B cell (primary cell): ENCODE data around the gene SLC7A10. TPM values are rescaled to one million over a fixed set of nuclear protein-coding genes. Genes with fewer than 3 reads are reported as not detected.
A peak's percentile ranks its signal among the peaks of the same experiment; 100 is the strongest.

Source experiments
- ATAC-seq: fragments of 200-7000 bp; cut with Tn5 transposase; one replicate; pipeline ENCODE4 v1.10.0; 2021; ENCODE audit warnings: low read depth, mild to moderate bottlenecking, moderate number of reproducible peaks, moderate library complexity
- CTCF ChIA-PET: fragments of 350-600 bp; sonication (Branson Sonifier 250); formaldehyde crosslinking; loops from one replicate; lab custom pipeline; 2021; ENCODE audit warnings: antibody characterized with exemption, inconsistent platforms; lab: Charles Lee
- POLR2A ChIA-PET: fragments of 350-600 bp; sonication (Branson Sonifier 250); formaldehyde crosslinking; loops from one replicate; lab custom pipeline; 2021; ENCODE audit warnings: antibody characterized with exemption; lab: Charles Lee
- DNase-seq: peaks from one replicate; pipeline ENCODE4 v3.0.0; 2013
- H2AFZ ChIP-seq: 2 replicates; pipeline ENCODE4 v1.6.1; 2012; ENCODE audit warnings: mild to moderate bottlenecking, low read depth, low read length; ENCODE audit not compliant: insufficient read depth, poor library complexity, severe bottlenecking
- H3K27ac ChIP-seq, 2 donors: 1 replicate in 1 of 2; 2 replicates in 1 of 2; pipeline ENCODE4 v1.5.1; 2012 to 2013; ENCODE audit warnings: low read length in 2 of 2, mild to moderate bottlenecking in 2 of 2, moderate library complexity in 1 of 2
- H3K27me3 ChIP-seq, 4 experiments: fragments of 200-600 bp in 1 of 4; sonication (generic) in 1 of 4; replicated peaks in 1 of 4; 1 replicate in 2 of 4; 2 replicates in 2 of 4; pipeline versions ENCODE4 v1.6.1 to v1.7.0; 2013 to 2016; ENCODE audit warnings: low read length in 3 of 4, mild to moderate bottlenecking in 2 of 4, mixed read lengths in 1 of 4, moderate library complexity in 1 of 4; ENCODE audit not compliant: insufficient read depth in 4 of 4, control insufficient read depth in 3 of 4; ENCODE audit errors: control extremely low read depth in 1 of 4
- H3K36me3 ChIP-seq, 2 experiments: replicated peaks in 1 of 2; 1 replicate in 1 of 2; 2 replicates in 1 of 2; pipeline versions ENCODE4 v1.6.1 to v1.7.1; 2013; ENCODE audit warnings: low read length in 1 of 2; ENCODE audit not compliant: insufficient read depth in 2 of 2, control insufficient read depth in 1 of 2; ENCODE audit errors: control extremely low read depth in 1 of 2, extremely low read depth in 1 of 2
- H3K4me1 ChIP-seq, 2 donors: fragments of 200-600 bp in 1 of 2; sonication (generic) in 1 of 2; 1 replicate in 1 of 2; 2 replicates in 1 of 2; pipeline versions ENCODE4 v1.5.1 to v1.6.1; 2013 to 2017; ENCODE audit warnings: low read length in 2 of 2; ENCODE audit not compliant: control insufficient read depth in 2 of 2, insufficient read depth in 2 of 2
- H3K4me2 ChIP-seq: replicated peaks from 2 replicates; pipeline ENCODE3; 2012; ENCODE audit warnings: mild to moderate bottlenecking, low read depth, low read length; ENCODE audit not compliant: poor library complexity, severe bottlenecking
- H3K4me3 ChIP-seq, 5 experiments: fragments of 200-600 bp in 1 of 5; sonication (generic) in 1 of 5; 1 replicate in 3 of 5; 2 replicates in 2 of 5; pipeline versions ENCODE4 v1.5.1 to v1.7.0; 2011 to 2016; ENCODE audit warnings: low read length in 4 of 5, mild to moderate bottlenecking in 4 of 5, low read depth in 2 of 5, control low read depth in 1 of 5, moderate library complexity in 1 of 5; ENCODE audit not compliant: insufficient read depth in 1 of 5; ENCODE audit errors: control extremely low read depth in 1 of 5, extremely low read depth in 1 of 5
- H3K79me2 ChIP-seq: fragments of 200-600 bp; sonication (generic); one replicate; pipeline ENCODE4 v1.6.0; 2016; ENCODE audit warnings: low read length; ENCODE audit not compliant: control insufficient read depth, insufficient read depth
- H3K9ac ChIP-seq: fragments of 200-600 bp; sonication (generic); 2 replicates; pipeline ENCODE4 v1.6.1; 2017; ENCODE audit warnings: mild to moderate bottlenecking, low read length, moderate library complexity
- H3K9me3 ChIP-seq, 3 donors: one replicate each; pipeline versions ENCODE4 v1.6.1 to v1.7.1; 2013; ENCODE audit warnings: low read length in 2 of 3; ENCODE audit not compliant: control insufficient read depth in 2 of 3, insufficient read depth in 1 of 3; ENCODE audit errors: control extremely low read depth in 1 of 3
- H4K20me1 ChIP-seq: 2 replicates; pipeline ENCODE4 v1.6.0; 2012; ENCODE audit warnings: mild to moderate bottlenecking, low read length; ENCODE audit not compliant: insufficient read depth, control insufficient read depth, poor library complexity, severe bottlenecking
- H3K27ac Mint-ChIP-seq: one replicate; pipeline ENCODE4 v1.8.0; 2021; ENCODE audit warnings: mixed read lengths
- H3K27me3 Mint-ChIP-seq: one replicate; pipeline ENCODE4 v1.8.0; 2021; ENCODE audit warnings: mixed read lengths
- H3K4me1 Mint-ChIP-seq: one replicate; pipeline ENCODE4 v1.8.0; 2021; ENCODE audit warnings: mixed read lengths
- H3K4me3 Mint-ChIP-seq: one replicate; pipeline ENCODE4 v1.8.0; 2021; ENCODE audit warnings: mixed read lengths
- H3K9me3 Mint-ChIP-seq: one replicate; pipeline ENCODE4 v1.8.0; 2022; ENCODE audit warnings: mixed read lengths; ENCODE audit not compliant: insufficient read depth
- CTCF ChIP-seq: fragments of 200-600 bp; IDR thresholded peaks from one replicate; pipeline ENCODE4 v1.8.0; 2022; ENCODE audit warnings: antibody characterized with exemption, mild to moderate bottlenecking
- EZH2 ChIP-seq: IDR thresholded peaks from 2 replicates; pipeline ENCODE4 v1.6.1; 2012; ENCODE audit warnings: borderline replicate concordance, low read depth, mild to moderate bottlenecking, moderate library complexity, low read length; ENCODE audit not compliant: insufficient read depth, poor library complexity, severe bottlenecking
- WGBS: methylation state at CpG from one replicate; pipeline ENCODE4 v1.1.5; 2013; ENCODE audit warnings: missing lambda C conversion rate; ENCODE audit not compliant: insufficient coverage; 5-methylcytosine and 5-hydroxymethylcytosine counted together
- intact Hi-C: fragments of 100-400 bp; cut with micrococcal nuclease; formaldehyde crosslinking; loops from one replicate; pipeline ENCODE4 v1.10.0; 2022
- polyA minus RNA-seq: library from RNA; depleted of rRNA, polyadenylated mRNA; stranded (reverse); fragments of >200 nt; gene quantifications from 2 replicates; pipeline ENCODE4 v1.2.3, GENCODE V29; 2012
- polyA plus RNA-seq: library from polyadenylated mRNA; depleted of rRNA; stranded (reverse); fragments of >200 nt; gene quantifications from 2 replicates; pipeline ENCODE4 v1.2.3, GENCODE V29; 2012
- total RNA-seq, 2 donors: library from RNA; stranded (reverse); fragments of 120-200 nt in 1 of 2; gene quantifications; 1 replicate in 1 of 2; 2 replicates in 1 of 2; pipeline versions ENCODE4 v1.2.3 to v1.2.4, GENCODE V29; 2013 to 2022

The SLC7A10 gene
- total RNA-seq (not detected in 2 replicates), polyA plus RNA-seq (not detected in 2 replicates), polyA minus RNA-seq (not detected in 2 replicates)
- 0.12 TPM for total RNA-seq (2013)

- intact Hi-C loops, result no loop called here
- ChIA-PET POLR2A (no interaction called here), CTCF (no interaction called here)
- Histone ChIP-seq H4K20me1 (no peaks in the 10 kb centered on the region), H2AFZ (peak within 1 kb of the TSS; percentile 42), H3K79me2 (no peaks in the 10 kb centered on the region), H3K4me1 (peaks cover 9 to 22% of the 10 kb centered on the region in 2 donors), H3K27me3 (peaks cover 0 to 39% (median 21%) of the 10 kb centered on the region in 4 experiments), H3K36me3 (no peaks in the 10 kb centered on the region), H3K4me3 (no peak within 1 kb of the TSS), H3K9me3 (peaks cover 4 to 20% (median 17%) of the 10 kb centered on the region in 3 donors), H3K9ac (no peak within 1 kb of the TSS), H3K27ac (no peak within 1 kb of the TSS), H3K4me2 (peak within 1 kb of the TSS; percentile 67)
- TF ChIP-seq EZH2, result peak; percentile 49
- TF ChIP-seq CTCF, result no peak
- H3K27me3 Mint-ChIP-seq, result peaks cover 64% of the 10 kb centered on the region
- WGBS, result 10% methylated on average over 47 of the region's 62 CpGs
- no peak for ATAC-seq
- H3K4me3 Mint-ChIP-seq, result peak within 1 kb of the TSS; percentile 56
- H3K4me1 Mint-ChIP-seq, result peaks cover 8% of the 10 kb centered on the region
- peaks cover 11% of the 10 kb centered on the region for H3K9me3 Mint-ChIP-seq
- no peak within 1 kb of the TSS for H3K27ac Mint-ChIP-seq
- no peak for DNase-seq
Observed at GRCh38 chr19:33225458-33225926, at the start of gene SLC7A10. Gene SLC7A10, minus strand, starts transcription at chr19:33225850. Its CDS starts 147 bp downstream, at chr19:33225703.

- 91% methylated on average over 16 of the region's 17 CpGs for WGBS
- H3K27ac ChIP-seq, result no peak overlapping the region
- no peak for ATAC-seq
- H3K27me3 Mint-ChIP-seq, result no peaks in the 10 kb centered on the region
- intact Hi-C loops, result no loop called here
- no peaks in the 10 kb centered on the region for H3K27me3 ChIP-seq
- POLR2A ChIA-PET, result no interaction called here
- peaks cover 0 to 2% (median 0%) of the 10 kb centered on the region in 3 donors for H3K9me3 ChIP-seq
- no peak for TF ChIP-seq EZH2
- TF ChIP-seq CTCF, result no peak
- H3K4me2 ChIP-seq, result no peak overlapping the region
- H3K27ac Mint-ChIP-seq, result no peak overlapping the region
- H3K4me1 ChIP-seq, result no peaks in the 10 kb centered on the region
- no peaks in the 10 kb centered on the region for H3K79me2 ChIP-seq
- H3K4me3 ChIP-seq, result no peak overlapping the region
- DNase-seq, result no peak
- no peak overlapping the region for H3K9ac ChIP-seq
- H2AFZ ChIP-seq, result no peak overlapping the region
- H3K9me3 Mint-ChIP-seq, result no peaks in the 10 kb centered on the region
- no peaks in the 10 kb centered on the region for H4K20me1 ChIP-seq
- H3K4me3 Mint-ChIP-seq, result no peak overlapping the region
- H3K36me3 ChIP-seq, result no peaks in the 10 kb centered on the region
- CTCF ChIA-PET, result no interaction called here
- H3K4me1 Mint-ChIP-seq, result no peaks in the 10 kb centered on the region
Observed at GRCh38 chr19:33274663-33275558, 49.3 kb upstream of the SLC7A10 start.
